Fibroblast of upper back skin (primary cell): ENCODE measurements around the gene PCSK2.
A peak's percentile ranks its signal among the peaks of the same experiment; 100 is the strongest.

Experiments
- DNase-seq: peaks from one replicate; pipeline ENCODE4 v3.0.0-alpha.2; 2013

PCSK2 gene

DNA sequence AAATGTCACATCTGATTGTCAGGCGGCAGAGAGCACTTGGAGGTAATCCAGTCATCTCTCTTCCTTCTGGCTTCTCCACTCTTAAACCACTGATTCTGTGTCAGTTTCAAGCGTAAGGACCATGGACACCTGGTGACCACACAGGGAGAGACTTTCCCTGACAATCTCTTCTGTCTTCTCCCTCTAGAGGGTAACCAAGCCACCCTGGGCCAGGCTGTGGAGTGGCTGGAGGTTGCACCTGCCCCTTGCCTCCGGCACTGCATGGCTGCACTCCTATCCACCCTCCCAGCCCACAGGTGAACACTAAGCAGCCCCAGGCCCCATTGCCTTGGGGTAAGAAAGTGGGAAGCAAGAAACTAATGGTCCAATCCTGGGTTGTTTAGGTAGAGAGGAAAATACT lies 225.6 kb downstream of the PCSK2 start:
- DNase-seq, result no peak

DNA sequence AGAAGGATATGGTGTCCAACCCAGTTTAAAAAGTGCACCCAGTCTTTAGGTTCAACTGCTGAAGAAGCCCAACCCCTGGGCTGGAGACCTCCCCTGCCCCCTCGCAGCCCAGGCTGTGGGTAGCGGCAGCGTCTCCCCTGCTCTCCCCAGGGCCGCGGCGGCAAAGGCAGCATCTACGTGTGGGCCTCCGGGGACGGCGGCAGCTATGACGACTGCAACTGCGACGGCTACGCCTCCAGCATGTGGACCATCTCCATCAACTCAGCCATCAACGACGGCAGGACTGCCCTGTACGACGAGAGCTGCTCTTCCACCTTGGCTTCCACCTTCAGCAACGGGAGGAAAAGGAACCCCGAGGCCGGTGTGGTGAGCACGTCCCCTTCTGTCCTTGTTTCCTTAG lies 226.8 kb downstream of the PCSK2 start:
- no peak for DNase-seq

DNA sequence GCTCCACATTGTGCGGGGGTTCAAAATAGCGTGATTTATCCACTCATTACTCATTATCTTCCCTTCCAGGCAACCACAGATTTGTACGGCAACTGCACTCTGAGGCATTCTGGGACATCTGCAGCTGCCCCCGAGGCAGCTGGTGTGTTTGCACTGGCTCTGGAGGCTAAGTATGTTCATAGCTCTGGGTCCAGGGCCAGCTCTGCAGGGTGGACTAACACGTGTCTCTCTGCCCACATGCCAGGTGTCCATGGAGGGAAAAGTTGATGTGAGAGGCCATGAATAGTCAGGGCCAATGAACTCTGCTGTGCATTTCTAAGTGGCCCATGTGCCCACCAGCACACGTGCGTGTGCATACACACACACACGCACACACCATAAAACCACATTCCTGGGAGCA lies 229.4 kb downstream of the PCSK2 start:
- DNase-seq, result no peak

DNA sequence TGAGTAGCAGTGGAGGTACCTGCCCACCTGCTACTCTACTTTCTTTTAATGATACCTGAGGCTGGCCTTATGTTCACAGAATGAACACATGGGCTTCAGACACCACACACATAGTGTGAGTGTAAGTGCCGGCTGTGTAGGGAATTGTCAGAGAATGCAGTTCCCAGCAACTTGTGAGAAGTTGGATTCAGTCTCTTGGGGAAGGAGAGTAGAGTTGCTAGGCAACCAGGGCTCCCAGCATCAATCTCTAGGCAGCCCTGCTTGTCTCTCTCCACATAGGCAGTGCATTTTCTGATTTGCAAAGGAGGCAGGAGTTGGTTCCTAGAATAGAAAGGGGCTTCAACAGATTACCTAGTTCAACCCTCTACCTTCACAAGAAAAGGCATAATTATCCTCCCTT lies 230.2 kb downstream of the PCSK2 start:
- no peak for DNase-seq

DNA sequence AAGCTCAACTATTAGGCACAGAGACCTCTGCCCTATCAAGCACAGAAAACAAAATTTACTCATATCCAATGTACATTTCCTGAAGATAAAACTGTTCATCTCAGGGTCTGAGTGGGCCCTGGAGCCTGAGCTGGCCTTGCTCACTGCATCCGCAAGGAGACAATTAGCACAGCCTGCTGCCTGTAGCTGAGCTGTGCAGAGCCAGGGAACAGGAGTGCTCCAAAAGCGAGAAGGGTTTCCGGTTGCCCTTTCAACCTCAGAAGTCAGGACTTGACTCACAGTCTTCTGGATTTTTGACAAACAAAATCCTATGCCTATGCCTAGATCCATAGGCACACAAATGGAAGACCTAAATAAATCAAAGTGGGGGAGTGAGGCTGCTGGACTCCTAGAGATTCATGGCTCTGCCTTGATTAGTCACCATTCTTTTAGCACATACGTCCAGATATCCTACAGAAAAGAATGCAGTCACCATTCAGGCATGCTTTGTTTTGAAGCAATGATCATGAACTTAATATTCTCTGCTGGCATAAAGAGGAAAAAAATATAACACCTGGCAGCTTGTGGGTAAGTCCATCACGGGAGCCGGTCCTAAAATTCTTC lies 230.8 kb downstream of the PCSK2 start:
- peak; percentile 80 for DNase-seq

DNA sequence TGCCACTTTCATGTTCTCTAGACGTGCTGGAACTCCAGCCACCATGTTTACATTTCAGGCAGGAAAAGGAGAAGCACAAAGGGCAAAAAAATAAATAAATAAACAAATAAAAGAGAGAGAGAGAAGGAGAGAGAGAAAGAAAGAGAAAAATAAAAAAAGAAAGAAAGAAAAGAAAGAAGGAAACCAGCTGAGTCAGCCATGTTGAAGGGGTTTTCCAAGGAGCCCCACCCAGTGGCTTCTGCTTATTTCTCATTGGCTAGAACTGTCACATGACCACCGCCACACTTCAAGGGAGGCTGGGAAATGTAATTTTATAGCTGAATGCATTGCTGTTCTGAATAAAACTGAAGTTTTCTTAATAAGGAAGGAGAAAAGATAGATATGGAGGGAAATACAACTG lies 233.3 kb downstream of the PCSK2 start:
- no peak for DNase-seq

DNA sequence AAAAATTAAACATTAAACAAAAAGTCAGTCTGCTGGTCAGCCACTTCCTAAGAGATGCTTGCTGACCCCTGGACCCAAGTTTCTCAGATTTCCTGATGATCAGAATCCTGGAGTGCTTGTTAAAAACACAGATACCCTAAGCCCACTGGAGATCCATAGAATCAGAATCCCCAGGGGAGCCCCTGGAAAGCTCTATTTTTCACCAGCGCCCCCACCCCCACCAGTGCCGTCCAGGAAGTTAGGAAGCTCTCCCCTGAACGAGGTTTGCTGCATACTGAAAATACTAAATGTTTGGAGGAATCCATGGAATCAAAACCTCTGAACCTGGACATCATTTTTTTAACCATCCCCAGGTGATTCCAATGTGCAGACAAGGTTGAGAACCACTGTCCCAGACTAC lies 235.1 kb downstream of the PCSK2 start:
- no peak for DNase-seq

DNA sequence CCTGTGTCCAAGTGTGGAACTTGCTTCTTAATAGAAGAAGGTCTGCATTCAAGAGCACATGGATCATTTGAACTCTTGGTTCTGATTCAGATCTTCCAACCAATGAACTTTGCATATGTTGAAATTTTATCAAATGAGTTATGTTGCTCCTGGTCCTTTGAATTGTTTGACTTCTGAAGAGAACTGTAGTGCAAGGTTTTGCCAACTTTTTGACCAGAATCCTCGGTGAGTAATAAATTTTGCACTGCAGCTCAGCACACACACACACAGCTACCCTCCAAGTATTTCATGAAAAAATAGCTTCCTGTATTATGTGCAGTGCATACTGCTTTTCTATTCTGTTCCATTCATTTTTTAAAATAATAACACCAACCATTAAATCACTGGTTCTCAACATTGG lies 236.9 kb downstream of the PCSK2 start:
- peak; percentile 54 for DNase-seq

DNA sequence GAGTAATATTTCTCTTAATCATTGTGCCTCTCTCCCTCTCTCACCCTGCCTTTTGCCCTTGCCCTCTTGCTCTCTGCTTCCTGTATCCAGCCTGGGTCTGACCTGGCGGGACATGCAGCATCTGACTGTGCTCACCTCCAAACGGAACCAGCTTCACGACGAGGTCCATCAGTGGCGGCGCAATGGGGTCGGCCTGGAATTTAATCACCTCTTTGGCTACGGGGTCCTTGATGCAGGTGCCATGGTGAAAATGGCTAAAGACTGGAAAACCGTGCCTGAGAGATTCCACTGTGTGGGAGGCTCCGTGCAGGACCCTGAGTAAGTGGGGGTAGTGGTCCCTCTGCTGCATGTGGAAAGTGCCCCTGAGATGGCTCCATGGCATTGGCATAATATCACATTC lies 238.4 kb downstream of the PCSK2 start:
- no peak for DNase-seq

DNA sequence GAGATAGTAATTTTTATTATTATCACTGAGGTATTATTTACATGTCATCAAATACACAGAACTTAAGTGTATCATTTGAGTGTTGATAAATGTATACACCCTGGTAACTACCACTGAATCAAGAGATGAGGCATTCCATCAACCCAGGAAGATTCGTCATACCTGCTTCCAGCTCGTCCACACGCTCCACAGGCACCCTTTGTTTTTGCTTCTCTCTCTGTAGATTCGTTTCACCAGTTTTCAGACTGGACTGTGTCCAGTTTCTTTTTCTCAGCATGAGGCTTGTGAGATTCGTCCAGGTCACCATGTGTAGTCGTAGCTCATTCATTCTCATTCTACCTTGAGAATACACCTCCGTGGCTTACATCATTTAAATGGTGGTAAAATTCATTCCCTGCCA lies 239.8 kb downstream of the PCSK2 start:
- DNase-seq, result no peak

DNA sequence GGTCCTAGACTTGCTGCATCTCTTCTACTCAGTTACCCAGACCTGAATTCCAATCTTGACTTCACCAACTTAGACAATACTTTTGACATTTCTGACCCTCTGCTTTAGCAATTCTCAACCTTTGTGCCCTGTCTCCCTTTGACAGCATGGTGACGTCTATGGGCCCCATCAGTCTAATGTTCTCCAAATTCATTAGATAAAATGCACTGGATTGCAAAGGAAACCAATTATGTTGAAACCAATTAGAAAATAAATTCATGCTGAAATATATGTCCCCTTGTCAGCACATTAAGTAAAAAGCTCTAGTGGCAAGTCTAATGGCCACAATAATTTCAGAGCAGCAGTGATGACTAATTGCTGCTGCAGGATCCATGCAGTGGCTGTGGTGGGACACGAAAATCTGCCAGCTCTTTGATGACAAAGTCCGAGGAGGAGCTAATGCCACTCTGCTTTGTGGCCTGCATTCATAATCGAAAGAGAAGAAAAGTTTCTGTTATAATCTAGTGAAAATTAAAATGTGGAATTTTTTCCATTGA lies 240.3 kb downstream of the PCSK2 start:
- no peak for DNase-seq

DNA sequence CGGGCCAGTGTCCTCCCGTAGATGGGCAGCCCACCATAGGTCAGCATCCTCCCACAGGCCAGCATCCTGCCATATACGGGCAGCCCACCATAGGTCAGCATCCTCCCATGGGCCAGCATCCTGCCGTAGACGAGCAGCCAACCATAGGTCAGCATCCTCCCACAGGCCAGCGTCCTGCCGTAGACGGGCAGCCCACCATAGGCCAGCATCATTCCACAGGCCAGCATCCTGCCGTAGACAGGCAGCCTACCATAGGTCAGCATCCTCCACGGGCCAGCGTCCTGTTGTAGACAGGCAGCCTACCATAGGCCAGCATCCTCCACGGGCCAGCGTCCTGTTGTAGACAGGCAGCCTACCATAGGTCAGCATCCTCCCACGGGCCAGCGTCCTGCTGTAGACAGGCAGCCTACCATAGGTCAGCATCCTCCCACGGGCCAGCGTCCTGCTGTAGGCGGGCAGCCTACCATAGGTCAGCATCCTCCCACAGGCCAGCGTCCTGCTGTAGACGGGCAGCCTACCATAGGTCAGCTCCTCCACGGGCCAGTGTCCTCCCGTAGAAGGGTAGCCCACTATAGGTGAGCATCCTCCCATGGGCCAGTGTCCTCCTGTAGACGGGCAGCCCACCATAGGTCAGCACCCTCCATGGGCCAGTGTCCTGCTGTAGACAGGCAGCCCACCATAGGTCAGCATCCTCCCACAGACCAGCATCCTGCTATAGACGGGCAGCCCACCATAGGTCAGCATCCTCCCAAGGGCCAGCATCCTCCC lies 241.4 kb downstream of the PCSK2 start:
- no peak for DNase-seq

DNA sequence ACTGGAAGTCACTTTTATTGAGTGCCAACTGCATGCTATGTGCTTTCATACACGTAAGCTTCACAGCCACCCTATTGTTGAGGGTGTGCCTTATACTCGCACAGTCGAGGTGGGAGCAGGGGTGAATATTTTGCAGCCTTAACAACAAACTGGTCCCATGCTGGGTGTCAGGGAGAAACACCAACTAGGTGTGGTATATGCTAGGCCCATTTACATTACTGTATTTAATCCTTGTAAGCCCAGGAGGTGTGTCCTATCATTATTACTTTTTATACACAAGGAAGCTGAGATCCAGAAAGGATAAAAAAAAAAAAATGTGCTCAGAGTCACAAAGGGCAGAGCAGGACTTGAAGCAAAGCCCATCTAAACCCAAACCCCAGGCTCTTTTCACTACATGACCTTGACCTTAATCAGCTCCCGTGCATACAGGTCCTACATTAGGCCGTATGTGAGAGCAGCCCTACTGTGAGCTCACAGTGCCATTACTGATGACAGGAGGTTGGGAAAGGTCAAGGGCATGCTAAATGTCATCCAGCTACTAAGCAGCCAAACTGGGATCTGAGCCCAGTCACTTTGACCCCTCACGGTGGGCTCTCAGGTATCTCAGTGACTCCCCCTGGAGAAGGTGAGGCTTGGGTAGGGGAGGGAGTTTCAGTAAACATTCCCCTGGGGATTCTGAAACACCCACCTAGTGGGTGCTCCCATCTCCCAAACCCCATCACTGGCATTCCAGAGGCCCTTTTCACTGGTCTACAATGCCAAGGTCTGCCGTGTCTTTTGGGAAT lies 242.6 kb downstream of the PCSK2 start:
- DNase-seq, result no peak

DNA sequence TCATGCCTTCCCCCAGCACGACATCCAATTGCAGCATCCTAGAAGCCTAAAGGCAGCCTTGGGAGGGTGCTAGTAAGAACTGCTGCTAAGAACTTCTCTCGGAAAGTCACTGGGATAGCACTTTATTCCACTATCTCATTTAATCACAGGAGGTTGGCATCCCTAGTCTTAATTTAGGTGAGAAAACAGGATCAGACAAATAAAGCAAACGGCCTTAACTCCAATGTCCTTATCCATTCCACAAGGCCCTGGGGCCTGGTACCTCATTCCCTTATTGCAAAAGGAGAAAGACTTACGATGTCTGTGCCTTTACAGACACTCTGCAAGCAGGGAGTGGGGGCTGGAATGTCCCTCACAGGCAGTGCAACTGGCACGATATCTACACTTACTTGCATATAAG lies 243.7 kb downstream of the PCSK2 start:
- DNase-seq, result no peak

DNA sequence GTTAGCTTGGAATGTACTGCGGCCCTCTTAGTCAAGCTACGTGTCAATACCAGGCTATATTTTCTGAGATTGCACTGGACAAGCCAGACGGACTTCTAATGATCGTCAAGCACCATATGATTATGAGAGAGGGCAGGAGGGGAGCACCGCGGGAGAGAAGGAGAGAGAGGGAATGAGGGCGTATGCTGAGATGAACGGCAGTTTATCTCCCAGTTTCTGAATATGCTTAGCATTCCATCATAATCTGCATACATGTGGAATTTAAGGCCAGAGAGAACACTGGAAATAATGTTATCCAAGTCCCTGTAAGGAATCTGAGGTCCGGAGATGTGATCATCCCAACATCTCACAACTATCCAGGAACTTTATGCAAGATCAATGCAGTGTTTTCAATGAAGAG lies 244.1 kb downstream of the PCSK2 start:
- no peak for DNase-seq

DNA sequence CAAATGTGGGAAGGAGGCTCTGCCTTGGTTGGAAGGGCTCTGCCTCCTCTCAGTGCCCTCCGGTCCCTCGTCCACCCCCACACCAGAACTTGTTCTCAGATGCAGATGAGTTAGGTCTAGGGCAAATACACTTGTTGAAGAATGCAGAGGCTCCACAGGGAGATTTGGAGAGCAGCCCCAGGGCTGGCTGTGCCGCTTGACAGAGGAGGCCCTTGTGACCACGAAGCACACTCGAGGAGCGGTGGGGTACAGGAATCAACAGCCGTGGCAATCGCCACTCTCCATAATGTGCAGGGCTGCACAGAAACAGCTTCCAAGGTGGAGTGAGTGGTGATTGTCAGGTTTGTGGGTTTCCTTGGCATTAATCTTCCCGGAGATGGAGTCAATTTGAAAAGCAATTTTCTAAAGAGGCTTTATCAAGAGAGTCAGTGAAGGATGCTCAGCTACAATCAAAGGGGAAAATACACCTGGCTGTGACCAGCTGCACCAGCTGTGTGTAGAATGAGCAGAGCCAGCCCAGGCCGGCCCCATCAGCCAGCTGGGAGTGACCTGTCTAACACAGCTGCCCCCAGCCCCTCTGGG lies 244.9 kb downstream of the PCSK2 start:
- no peak for DNase-seq

DNA sequence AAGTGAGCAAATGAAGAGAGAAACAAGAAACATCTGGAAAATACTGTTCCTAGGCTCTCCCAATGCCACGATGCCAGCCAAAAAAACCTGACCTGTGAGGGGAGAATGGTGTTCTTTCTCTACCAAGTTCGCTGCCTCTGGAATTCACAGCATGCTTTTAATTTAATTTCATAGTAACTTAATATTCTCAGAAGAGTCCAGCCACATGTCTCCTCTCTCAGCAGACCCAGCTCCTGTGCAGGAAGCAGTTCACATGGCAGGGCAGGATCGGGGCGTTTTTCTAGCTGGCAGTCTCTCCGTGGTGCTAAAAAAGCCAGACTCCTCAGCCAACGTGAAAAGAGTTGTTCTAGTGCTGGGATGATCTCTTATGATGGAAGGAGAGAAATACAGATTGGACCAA lies 246.8 kb downstream of the PCSK2 start:
- DNase-seq, result no peak

DNA sequence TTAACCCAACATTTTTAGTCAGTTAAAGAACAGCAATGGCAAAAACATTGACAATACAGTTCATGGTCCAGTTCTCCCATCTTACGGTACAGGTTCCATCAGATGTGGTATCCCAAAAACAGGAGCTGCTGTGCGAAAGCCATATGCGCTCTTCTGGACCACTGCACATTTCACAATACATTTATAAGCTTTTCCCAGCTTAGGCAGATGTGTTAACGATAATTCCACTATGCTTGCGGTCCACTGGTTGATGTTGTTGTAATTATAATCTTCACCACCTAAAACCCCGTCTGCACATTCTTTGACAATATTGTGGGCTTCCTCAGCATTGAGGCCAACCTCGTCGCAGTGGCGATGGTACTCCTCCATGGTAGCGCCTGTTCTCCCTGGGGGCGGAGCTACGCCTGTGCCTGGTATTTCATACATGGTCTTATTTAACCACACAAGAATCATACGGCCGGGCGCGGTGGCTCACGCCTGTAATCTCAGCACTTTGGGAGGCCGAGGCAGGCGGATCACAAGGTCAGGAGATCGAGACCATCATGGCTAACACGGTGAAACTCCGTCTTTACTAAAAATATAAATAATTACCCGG lies 252.3 kb downstream of the PCSK2 start:
- no peak for DNase-seq

DNA sequence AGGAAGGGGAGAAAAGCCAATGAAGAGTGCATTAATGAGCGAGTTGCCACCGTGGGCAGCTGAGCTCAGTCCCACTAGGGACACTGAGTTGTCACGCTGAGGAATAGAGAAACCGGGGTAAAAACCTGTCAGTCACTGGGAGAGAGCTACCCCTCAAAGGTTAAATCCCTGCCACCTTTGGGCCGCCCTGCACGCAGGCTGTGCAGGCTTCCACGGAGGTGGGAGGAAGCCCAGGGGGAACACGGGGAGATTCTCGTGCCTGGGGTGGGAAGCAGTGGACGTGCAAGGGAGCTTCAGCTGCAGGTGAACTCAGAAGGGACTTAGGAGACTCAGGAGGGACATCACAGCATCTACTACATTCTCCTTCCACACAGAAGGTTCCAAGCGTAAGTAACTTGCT lies 253.9 kb downstream of the PCSK2 start:
- DNase-seq, result no peak

DNA sequence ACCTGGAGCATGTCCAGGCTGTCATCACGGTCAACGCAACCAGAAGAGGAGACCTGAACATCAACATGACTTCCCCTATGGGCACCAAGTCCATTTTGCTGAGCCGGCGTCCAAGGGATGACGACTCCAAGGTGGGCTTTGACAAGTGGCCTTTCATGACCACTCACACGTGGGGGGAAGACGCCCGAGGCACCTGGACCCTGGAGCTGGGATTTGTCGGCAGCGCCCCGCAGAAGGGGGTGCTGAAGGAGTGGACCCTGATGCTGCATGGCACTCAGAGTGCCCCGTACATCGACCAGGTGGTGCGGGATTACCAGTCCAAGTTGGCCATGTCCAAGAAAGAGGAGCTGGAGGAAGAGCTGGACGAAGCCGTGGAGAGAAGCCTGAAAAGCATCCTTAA lies 254.8 kb downstream of the PCSK2 start:
- DNase-seq, result no peak

DNA sequence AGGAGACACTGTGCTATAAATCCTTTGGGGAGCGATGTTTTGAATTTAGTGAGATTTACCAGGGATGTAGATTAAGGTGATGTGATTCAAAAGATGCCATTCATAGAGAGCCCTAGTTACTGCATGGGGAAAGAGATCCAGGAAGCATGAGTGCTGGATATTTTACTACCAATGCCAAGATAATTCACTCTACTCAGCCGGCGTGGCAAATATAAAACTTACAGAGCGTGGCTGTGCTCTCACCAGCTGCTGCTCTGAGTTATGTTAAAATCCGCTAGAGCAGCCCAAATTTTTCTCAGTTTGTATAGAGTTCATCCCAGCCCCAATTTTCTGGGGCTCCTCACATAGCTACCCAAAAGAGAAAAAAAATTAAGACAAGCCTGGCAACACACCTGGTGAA lies 255.7 kb downstream of the PCSK2 start:
- no peak for DNase-seq

DNA sequence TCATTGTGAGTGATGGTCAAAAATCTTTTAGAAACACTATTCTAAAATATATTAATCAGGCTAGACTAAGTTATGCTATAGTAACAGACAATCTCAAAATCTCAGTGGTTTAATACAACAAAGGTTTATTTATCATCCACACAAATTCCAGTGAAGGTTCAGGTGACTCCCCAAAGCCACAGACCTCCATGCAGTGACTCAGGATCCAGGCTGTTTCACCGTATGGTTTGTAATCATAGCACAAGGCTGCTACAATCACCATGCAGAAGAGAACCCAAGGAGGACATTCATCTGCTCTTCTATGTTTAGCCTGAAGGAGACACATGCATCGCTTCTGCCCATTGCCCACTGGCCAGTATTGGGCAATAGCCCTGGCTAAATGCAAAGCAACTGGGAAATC lies 258.2 kb downstream of the PCSK2 start:
- no peak for DNase-seq

DNA sequence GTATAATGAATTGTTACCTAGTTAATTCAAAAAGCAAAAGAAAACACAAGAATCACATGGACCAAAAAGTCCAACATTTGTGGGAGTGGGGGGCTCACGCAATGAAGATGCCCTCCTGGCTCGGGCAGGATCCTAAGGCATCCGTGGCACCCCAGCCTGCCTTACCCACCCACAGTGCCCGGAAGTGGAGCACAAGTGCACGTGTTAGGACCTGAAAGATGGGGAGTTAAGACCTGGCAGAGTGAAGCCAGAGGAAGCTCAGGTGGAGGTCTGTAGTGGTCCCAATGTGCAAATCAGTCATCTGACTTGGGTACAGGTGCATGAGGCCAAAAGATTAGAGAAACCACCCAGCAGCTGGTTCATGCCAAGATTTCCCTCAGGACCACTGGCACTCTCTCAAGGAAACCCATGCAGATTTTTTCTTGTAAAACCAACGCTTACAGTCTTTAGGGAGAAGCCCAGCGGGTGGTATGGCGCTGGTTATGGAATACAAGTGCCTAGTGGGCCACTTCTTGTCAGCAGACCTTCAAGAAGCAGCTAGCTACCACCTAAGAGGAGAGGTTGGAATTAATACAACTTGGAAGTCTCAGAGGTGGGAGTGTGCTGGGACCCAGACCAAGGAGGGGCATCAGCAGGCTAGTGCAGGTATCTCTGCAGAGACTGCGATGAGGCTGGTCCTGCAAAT lies 262.2 kb downstream of the PCSK2 start:
- DNase-seq, result no peak
